ENCODE measurements around the gene PPM1N. TPM values are rescaled to one million over a fixed set of nuclear protein-coding genes. Genes with fewer than 3 reads are reported as not detected.

PPM1N gene
- total and polyA plus RNA-seq, 12 donors, result 0.33 to 3.7 (median 1.6) TPM; not detected in 2

GRCh38 chr19:45494261-45494916 is 3.9 kb upstream of the PPM1N start:
- peaks cover 17 to 20% of the 10 kb centered on the region in 2 donors for H3K4me1 ChIP-seq (replicated peaks in 1 of 2)
- 87 to 95% (median 91%) methylated on average over 31 to 39 of the region's 39 CpGs for WGBS, 4 donors
- no peak overlapping the region for H3K27ac ChIP-seq
- peak in 1 of 7 donors; percentile 18 for DNase-seq
- H3K36me3 ChIP-seq (replicated peaks in 1 of 2), result no peaks in the 10 kb centered on the region
- TF ChIP-seq POLR2A (IDR thresholded peaks at IDR 0.05) (no peak), CTCF (IDR thresholded peaks at IDR 0.05) (no peak)
- no peaks in the 10 kb centered on the region for H3K9me3 ChIP-seq (replicated peaks in 1 of 3)
- H3K27me3 ChIP-seq, result no peaks in the 10 kb centered on the region
- intact Hi-C loops (cut with DNase I), result no loop called here
- no peak overlapping the region for H3K4me3 ChIP-seq

GRCh38 chr19:45495178-45495577 is 3.1 kb upstream of the PPM1N start:
- no peaks in the 10 kb centered on the region for H3K36me3 ChIP-seq (replicated peaks in 1 of 2)
- H3K4me1 ChIP-seq (replicated peaks in 1 of 2), result peaks cover 19 to 20% of the 10 kb centered on the region in 2 donors
- intact Hi-C loops (cut with DNase I), result no loop called here
- H3K27ac ChIP-seq, result no peak overlapping the region
- WGBS, 4 donors, result 77 to 83% (median 79%) methylated on average over 5 of the region's 5 CpGs
- no peaks in the 10 kb centered on the region for H3K9me3 ChIP-seq (replicated peaks in 1 of 3)
- H3K27me3 ChIP-seq, result no peaks in the 10 kb centered on the region
- DNase-seq, result no peak
- H3K4me3 ChIP-seq, result no peak overlapping the region
- TF ChIP-seq POLR2A (IDR thresholded peaks at IDR 0.05) (no peak), CTCF (IDR thresholded peaks at IDR 0.05) (no peak)

GRCh38 chr19:45496349-45496953 is 1.8 kb upstream of the PPM1N start:
- Histone ChIP-seq H3K9me3 (replicated peaks in 1 of 3) (no peaks in the 10 kb centered on the region), H3K27me3 (no peaks in the 10 kb centered on the region), H3K27ac (no peak overlapping the region), H3K36me3 (replicated peaks in 1 of 2) (no peaks in the 10 kb centered on the region), H3K4me1 (replicated peaks in 1 of 2) (peaks cover 19 to 20% of the 10 kb centered on the region in 2 donors), H3K4me3 (peak overlapping the region in 3 of 4 donors; percentile 40 to 68 (median 62))
- intact Hi-C loops (cut with DNase I), result no loop called here
- WGBS, 4 donors, result 0 to 1% (median 1%) methylated on average over 7 to 54 of the region's 54 CpGs
- no peak for TF ChIP-seq POLR2A (IDR thresholded peaks at IDR 0.05)
- peak in 1 of 6 experiments; percentile 7 for TF ChIP-seq CTCF (IDR thresholded peaks at IDR 0.05)
- peak in 5 of 7 donors; percentile 40 to 59 (median 50) for DNase-seq

GRCh38 chr19:45497791-45498190 is 452 bp upstream of the PPM1N start:
- intact Hi-C loops (cut with DNase I), result no loop called here
- no peak for DNase-seq
- no peaks in the 10 kb centered on the region for H3K9me3 ChIP-seq (replicated peaks in 1 of 3)
- no peaks in the 10 kb centered on the region for H3K36me3 ChIP-seq (replicated peaks in 1 of 2)
- H3K27me3 ChIP-seq, result no peaks in the 10 kb centered on the region
- H3K4me3 ChIP-seq, result no peak overlapping the region
- 24 to 35% (median 29%) methylated on average over 15 to 16 of the region's 16 CpGs for WGBS, 4 donors
- no peak overlapping the region for H3K27ac ChIP-seq
- H3K4me1 ChIP-seq (replicated peaks in 1 of 2), result peaks cover 19 to 20% of the 10 kb centered on the region in 2 donors
- no peak for TF ChIP-seq POLR2A (IDR thresholded peaks at IDR 0.05)
- TF ChIP-seq CTCF (IDR thresholded peaks at IDR 0.05), result no peak
